ENCODE data around the gene NOVA2. TPM values are rescaled to one million over a fixed set of nuclear protein-coding genes. Genes with fewer than 3 reads are reported as not detected.

The NOVA2 gene
- total and polyA plus RNA-seq, 2 donors from 2014 or later: 0.95 to 8.5 TPM

DNA sequence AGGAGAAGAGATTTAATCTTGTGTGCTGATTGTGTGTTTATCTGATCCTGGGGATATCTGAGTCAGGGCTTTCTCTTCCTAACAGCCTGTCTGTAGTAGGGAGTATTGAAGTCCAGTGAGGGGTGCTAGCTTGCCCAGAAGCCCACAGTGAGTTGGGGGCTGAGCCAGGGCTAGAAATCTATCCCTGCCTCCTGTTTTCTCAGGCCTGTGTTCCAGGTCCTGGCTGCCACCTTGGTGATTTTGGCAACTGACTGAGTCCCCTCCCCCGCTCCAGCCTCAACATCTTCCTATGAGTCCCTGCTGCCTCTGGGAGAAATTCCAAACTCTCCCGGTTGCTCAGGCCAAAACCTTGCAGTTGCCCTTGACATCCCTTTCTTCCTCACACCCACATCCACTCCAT is 7.7 kb upstream of the NOVA2 start:
- H3K36me3 ChIP-seq (ENCODE audit: control insufficient read depth in 2 of 3, insufficient read depth in 3 of 3, low read length in 3 of 3): no peaks in the 10 kb centered on the region

DNA sequence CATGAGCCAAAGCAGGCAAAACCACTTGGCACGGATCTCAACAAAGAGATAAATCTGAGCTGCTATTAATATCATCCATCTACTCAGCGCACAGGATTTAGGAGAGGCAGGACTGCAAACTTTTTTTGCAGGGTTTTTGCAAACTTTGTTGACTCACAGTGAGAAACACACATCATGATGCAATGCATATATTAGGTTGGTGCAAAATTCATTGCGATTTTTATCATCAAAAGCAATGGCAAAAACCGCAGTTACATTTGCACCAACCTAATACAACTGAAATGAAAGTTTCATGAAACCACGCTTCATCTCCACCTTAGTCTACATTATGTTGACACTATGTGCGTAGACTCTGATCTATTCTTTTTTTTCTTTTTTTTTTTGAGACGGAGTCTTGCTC is 4.5 kb upstream of the NOVA2 start:
- TF ChIP-seq, protein P1, sequence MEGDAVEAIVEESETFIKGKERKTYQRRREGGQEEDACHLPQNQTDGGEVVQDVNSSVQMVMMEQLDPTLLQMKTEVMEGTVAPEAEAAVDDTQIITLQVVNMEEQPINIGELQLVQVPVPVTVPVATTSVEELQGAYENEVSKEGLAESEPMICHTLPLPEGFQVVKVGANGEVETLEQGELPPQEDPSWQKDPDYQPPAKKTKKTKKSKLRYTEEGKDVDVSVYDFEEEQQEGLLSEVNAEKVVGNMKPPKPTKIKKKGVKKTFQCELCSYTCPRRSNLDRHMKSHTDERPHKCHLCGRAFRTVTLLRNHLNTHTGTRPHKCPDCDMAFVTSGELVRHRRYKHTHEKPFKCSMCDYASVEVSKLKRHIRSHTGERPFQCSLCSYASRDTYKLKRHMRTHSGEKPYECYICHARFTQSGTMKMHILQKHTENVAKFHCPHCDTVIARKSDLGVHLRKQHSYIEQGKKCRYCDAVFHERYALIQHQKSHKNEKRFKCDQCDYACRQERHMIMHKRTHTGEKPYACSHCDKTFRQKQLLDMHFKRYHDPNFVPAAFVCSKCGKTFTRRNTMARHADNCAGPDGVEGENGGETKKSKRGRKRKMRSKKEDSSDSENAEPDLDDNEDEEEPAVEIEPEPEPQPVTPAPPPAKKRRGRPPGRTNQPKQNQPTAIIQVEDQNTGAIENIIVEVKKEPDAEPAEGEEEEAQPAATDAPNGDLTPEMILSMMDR (IDR thresholded peaks at IDR 0.05; ENCODE audit: borderline replicate concordance, extremely low read depth, insufficient read depth): no peak
- DNase-seq: no peak
- Histone ChIP-seq H3K9me3 (ENCODE audit: control insufficient read depth in 2 of 3, insufficient read depth in 1 of 3, low read length in 3 of 3) (no peaks in the 10 kb centered on the region), H3K9ac (ENCODE audit: low read length in 3 of 3) (no peak overlapping the region), H3K27me3 (ENCODE audit: control insufficient read depth, insufficient read depth, low read length) (peaks cover 13% of the 10 kb centered on the region), H3K4me3 (ENCODE audit: low read length in 3 of 3) (no peak overlapping the region), H3K36me3 (ENCODE audit: control insufficient read depth in 2 of 3, insufficient read depth in 3 of 3, low read length in 3 of 3) (no peaks in the 10 kb centered on the region), H3K4me1 (ENCODE audit: control insufficient read depth in 2 of 3, insufficient read depth in 2 of 3, low read depth in 1 of 3, low read length in 3 of 3) (no peaks in the 10 kb centered on the region), H3K27ac (ENCODE audit: low read depth in 2 of 2, low read length in 2 of 2) (no peak overlapping the region)
- no peak for FAIRE-seq
- intact Hi-C loops (cut with DNase I): no loop called here

More for the DNA sequence above, 7.7 kb upstream of the NOVA2 start:
- no peaks in the 10 kb centered on the region for H3K9me3 ChIP-seq (ENCODE audit: control insufficient read depth in 2 of 3, insufficient read depth in 1 of 3, low read length in 3 of 3)
- H3K27ac ChIP-seq (ENCODE audit: low read depth in 2 of 2, low read length in 2 of 2): no peak overlapping the region
- TF ChIP-seq, protein P1 (IDR thresholded peaks at IDR 0.05; ENCODE audit: borderline replicate concordance, extremely low read depth, insufficient read depth): no peak
- intact Hi-C loops (cut with DNase I): no loop called here
- H3K4me1 ChIP-seq (ENCODE audit: control insufficient read depth in 2 of 3, insufficient read depth in 2 of 3, low read depth in 1 of 3, low read length in 3 of 3): no peaks in the 10 kb centered on the region
- no peak overlapping the region for H3K9ac ChIP-seq (ENCODE audit: low read length in 3 of 3)
- FAIRE-seq: no peak
- no peak overlapping the region for H3K4me3 ChIP-seq (ENCODE audit: low read length in 3 of 3)
- DNase-seq: no peak
- H3K27me3 ChIP-seq (ENCODE audit: control insufficient read depth, insufficient read depth, low read length): no peaks in the 10 kb centered on the region

DNA sequence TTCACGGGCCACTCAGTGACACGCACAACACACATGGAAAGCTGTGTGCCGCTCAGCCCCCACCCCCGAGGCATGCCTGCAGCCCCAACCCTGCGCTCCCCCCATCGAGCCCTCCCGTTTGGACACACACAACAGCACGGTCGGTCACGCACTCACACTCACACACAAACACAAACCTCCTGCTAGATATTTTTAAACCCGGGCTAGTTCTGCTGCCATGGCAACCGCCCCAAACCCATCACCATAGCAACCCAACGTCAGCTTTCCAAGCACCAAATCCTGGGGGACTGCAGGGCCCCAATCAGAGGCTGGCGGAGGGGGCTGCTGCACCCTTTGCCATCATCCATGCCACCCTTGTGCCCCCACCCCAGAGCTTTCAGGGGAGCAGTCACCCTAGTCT is 2.5 kb upstream of the NOVA2 start:
- H3K4me3 ChIP-seq (ENCODE audit: low read length in 3 of 3): no peak overlapping the region
- H3K9ac ChIP-seq (ENCODE audit: low read length in 3 of 3): no peak overlapping the region
- H3K27me3 ChIP-seq (ENCODE audit: control insufficient read depth, insufficient read depth, low read length): peaks cover 21% of the 10 kb centered on the region
- DNase-seq: peak in 3 of 5 donors; percentile 22 to 53 (median 43)
- H3K9me3 ChIP-seq (ENCODE audit: control insufficient read depth in 2 of 3, insufficient read depth in 1 of 3, low read length in 3 of 3): no peaks in the 10 kb centered on the region
- FAIRE-seq: no peak
- no peaks in the 10 kb centered on the region for H3K4me1 ChIP-seq (ENCODE audit: control insufficient read depth in 2 of 3, insufficient read depth in 2 of 3, low read depth in 1 of 3, low read length in 3 of 3)
- TF ChIP-seq, protein P1 (IDR thresholded peaks at IDR 0.05; ENCODE audit: borderline replicate concordance, extremely low read depth, insufficient read depth): no peak
- no peak overlapping the region for H3K27ac ChIP-seq (ENCODE audit: low read depth in 2 of 2, low read length in 2 of 2)
- H3K36me3 ChIP-seq (ENCODE audit: control insufficient read depth in 2 of 3, insufficient read depth in 3 of 3, low read length in 3 of 3): no peaks in the 10 kb centered on the region
- intact Hi-C loops (cut with DNase I): no loop called here
